Thoracic aorta (tissue), 2 donors: ENCODE measurements around the gene PNPLA1. TPM values are rescaled to one million over a fixed set of nuclear protein-coding genes. Genes with fewer than 3 reads are reported as not detected.
"Not testable (repeated sequence)": the region's sequence is repeated elsewhere in the genome, so short reads cannot be mapped to it uniquely, and the experiment has no call there.

Source experiments
- ATAC-seq: fragments of 150-250 bp; one replicate; pipeline ENCODE4 v1.8.0; 2017; ENCODE audit warnings: low read depth; ENCODE audit not compliant: insufficient number of reproducible peaks, low FRiP score
- DNase-seq: peaks from one replicate; pipeline ENCODE4 v3.0.0-alpha.2; 2020; ENCODE audit warnings: low spot score
- H3K27ac ChIP-seq, 2 donors: fragments of 200-600 bp; sonication (generic); 1 replicate in 1 of 2; 2 replicates in 1 of 2; pipeline ENCODE4 v1.5.1; 2016; ENCODE audit warnings: mild to moderate bottlenecking in 2 of 2, moderate library complexity in 2 of 2
- H3K27me3 ChIP-seq: fragments of 200-600 bp; sonication (generic); replicated peaks from 2 replicates; pipeline ENCODE4 v1.6.0; 2016; ENCODE audit warnings: mild to moderate bottlenecking; ENCODE audit not compliant: insufficient read depth
- H3K36me3 ChIP-seq: fragments of 200-600 bp; sonication (generic); one replicate; pipeline ENCODE4 v1.5.1; 2016
- H3K4me1 ChIP-seq, 2 donors: fragments of 200-600 bp; sonication (generic); 1 replicate in 1 of 2; 2 replicates in 1 of 2; pipeline versions ENCODE4 v1.5.1 to v1.6.0; 2016; ENCODE audit warnings: low read depth in 2 of 2, mild to moderate bottlenecking in 1 of 2; ENCODE audit not compliant: control insufficient read depth in 1 of 2
- H3K4me3 ChIP-seq: fragments of 200-600 bp; sonication (generic); 2 replicates; pipeline ENCODE4 v1.5.1; 2016; ENCODE audit warnings: mild to moderate bottlenecking
- H3K9me3 ChIP-seq: fragments of 200-600 bp; sonication (generic); 2 replicates; pipeline ENCODE4 v1.5.1; 2016
- total RNA-seq, 2 donors: library from RNA; depleted of rRNA; stranded (reverse); fragments of >200 nt; gene quantifications; one replicate each; pipeline versions ENCODE4 v1.1.0 to v1.2.3, GENCODE V29; 2016
- TF ChIP-seq, protein P1 (sequence below): fragments of 200-600 bp; sonication (generic); IDR thresholded peaks from one replicate; pipeline ENCODE4 v1.5.1; 2019; ENCODE audit warnings: antibody characterized with exemption

PNPLA1 gene
- total RNA-seq, 2 donors from 2014 or later = not detected

DNA sequence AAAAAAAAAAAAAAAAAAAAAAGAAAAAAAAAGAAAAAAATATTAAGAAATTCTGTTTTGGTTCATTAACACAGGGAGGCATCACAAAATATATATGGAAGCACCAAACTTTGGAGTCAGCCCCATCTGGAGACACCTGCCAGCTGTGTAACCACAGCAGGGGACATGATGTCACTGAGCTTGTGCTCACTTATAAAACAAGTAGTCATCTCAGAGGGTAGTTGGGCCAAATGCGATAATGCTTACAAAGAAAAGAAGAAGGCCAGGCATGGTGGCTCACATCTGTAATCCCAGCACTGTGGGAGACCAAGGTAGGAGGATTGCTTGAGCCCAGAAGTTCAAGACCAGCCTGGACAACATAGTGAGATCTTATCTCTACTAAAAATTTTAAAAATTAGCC lies 68.0 kb downstream of the PNPLA1 start:
- Histone ChIP-seq H3K4me3 (no peak overlapping the region), H3K27ac (no peak overlapping the region), H3K9me3 (no peaks in the 10 kb centered on the region), H3K27me3 (no peaks in the 10 kb centered on the region), H3K4me1 (peaks cover 0 to 25% of the 10 kb centered on the region in 2 donors), H3K36me3 (no peaks in the 10 kb centered on the region)
- DNase-seq (no peak), ATAC-seq (no peak)
- TF ChIP-seq, protein P1, sequence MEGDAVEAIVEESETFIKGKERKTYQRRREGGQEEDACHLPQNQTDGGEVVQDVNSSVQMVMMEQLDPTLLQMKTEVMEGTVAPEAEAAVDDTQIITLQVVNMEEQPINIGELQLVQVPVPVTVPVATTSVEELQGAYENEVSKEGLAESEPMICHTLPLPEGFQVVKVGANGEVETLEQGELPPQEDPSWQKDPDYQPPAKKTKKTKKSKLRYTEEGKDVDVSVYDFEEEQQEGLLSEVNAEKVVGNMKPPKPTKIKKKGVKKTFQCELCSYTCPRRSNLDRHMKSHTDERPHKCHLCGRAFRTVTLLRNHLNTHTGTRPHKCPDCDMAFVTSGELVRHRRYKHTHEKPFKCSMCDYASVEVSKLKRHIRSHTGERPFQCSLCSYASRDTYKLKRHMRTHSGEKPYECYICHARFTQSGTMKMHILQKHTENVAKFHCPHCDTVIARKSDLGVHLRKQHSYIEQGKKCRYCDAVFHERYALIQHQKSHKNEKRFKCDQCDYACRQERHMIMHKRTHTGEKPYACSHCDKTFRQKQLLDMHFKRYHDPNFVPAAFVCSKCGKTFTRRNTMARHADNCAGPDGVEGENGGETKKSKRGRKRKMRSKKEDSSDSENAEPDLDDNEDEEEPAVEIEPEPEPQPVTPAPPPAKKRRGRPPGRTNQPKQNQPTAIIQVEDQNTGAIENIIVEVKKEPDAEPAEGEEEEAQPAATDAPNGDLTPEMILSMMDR = no peak

DNA sequence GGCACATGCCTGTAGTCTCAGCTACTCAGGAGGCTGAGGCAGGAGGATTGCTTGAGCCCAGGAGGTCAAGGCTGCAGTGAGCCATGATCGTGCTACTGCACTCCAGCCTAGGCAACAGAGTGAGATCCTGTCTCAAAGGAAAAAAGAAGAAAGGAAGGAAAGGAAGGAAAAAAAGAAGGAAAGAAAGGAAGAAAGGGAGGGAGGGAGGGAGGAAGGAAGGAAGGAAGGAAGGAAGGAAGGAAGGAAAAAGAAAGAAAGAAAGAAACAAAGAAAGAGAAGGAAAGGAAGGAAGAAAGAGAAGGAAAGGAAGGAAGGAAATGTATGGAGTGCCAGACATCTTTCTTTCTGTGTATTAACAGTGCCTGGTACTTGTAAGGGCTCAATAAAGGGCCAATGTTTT lies 68.4 kb downstream of the PNPLA1 start:
- H3K36me3 ChIP-seq, H3K27ac ChIP-seq, H3K4me3 ChIP-seq: not testable (repeated sequence)

DNA sequence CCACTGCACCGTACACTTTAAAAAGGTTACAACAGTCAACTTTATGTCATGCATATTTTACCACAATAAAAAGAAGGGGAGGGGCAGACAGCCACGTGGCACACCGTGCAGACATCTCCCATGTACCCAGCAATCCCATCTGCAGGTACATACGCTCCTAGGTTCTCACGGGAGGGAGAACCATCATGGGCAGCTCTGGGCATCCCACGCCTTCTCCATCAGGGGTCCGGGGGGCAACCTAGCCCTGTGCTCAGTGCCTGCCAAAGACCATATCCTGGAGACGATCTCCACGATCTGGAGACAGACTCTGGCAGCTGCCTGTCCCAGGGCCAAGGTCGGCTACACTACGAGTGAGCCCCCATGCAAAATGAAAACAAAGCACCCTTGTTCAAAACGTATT lies 69.3 kb downstream of the PNPLA1 start:
- DNase-seq = no peak
- Histone ChIP-seq H3K27me3 (no peaks in the 10 kb centered on the region), H3K36me3 (no peaks in the 10 kb centered on the region), H3K4me3 (no peak overlapping the region), H3K4me1 (peaks cover 0 to 34% of the 10 kb centered on the region in 2 donors), H3K9me3 (no peaks in the 10 kb centered on the region), H3K27ac (no peak overlapping the region)
- TF ChIP-seq, protein P1 = no peak
- no peak for ATAC-seq

More for the DNA sequence above, 68.4 kb downstream of the PNPLA1 start:
- not testable (repeated sequence) for ATAC-seq, H3K9me3 ChIP-seq, DNase-seq, H3K27me3 ChIP-seq
- peaks cover 0 to 30% of the 10 kb centered on the region in 2 donors for H3K4me1 ChIP-seq

DNA sequence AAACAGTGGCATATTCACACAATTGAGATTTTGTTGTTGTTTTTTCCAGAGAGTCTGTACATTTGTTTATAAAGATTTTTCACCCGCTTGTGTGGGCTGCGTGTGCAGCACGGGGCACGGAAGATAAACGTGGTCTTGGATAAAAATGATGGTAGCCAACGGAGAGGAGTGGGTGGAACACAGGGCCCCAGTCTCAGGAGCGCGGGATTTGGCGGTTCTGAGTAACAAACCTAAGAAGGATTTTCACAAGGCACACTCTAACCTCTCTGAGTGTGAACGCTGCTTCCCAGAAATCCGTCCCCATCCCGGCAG lies 70.4 kb downstream of the PNPLA1 start:
- Histone ChIP-seq H3K4me3 (no peak overlapping the region), H3K27ac (no peak overlapping the region), H3K36me3 (no peaks in the 10 kb centered on the region), H3K27me3 (no peaks in the 10 kb centered on the region), H3K4me1 (peaks cover 0 to 37% of the 10 kb centered on the region in 2 donors), H3K9me3 (no peaks in the 10 kb centered on the region)
- DNase-seq (no peak), ATAC-seq (no peak)
- TF ChIP-seq, protein P1 = no peak

DNA sequence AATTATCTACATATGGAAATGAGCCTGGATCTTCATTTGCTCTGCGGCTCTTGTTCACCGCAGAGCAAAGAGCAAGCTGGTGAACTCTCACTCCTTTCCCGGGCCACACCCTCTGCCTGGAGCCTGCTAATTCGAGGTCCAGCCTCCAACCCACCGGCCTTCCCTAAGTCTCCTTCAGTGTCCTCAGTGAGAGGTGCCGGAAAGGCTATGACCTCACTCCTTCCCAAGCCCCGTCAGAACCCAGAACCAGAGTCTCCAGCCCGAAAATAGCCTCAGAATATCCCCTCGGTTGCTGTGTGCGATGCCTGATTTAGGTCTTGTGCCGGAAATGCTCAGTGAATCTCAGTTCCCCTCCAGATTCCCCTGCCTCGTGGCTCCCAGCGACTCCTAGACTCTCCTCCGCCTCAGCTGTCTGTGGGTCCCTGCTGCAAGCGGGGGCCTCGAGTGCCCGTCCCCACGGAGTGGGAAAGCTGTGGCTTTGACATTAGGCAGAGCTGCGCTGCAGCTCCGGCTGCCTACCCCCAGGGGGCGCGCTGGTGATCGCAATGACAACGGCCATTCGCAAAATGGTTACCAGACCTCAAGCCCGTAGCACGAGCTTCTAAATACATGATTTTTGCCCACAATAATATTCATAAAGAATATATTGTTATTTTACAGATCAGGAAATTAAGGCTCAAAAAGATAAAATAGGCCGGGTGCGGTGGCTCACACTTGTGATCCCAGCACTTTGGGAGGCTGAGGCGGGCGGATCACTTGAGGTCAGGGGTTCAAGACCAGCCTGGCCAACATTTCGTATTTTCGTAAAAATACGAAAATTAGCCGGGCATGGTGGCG lies 71.0 kb downstream of the PNPLA1 start:
- Histone ChIP-seq H3K27ac (peak overlapping the region in 1 of 2 donors; percentile 25), H3K4me1 (peaks cover 0 to 37% of the 10 kb centered on the region in 2 donors), H3K4me3 (peak overlapping the region; percentile 58), H3K27me3 (no peaks in the 10 kb centered on the region), H3K9me3 (no peaks in the 10 kb centered on the region), H3K36me3 (no peaks in the 10 kb centered on the region)
- DNase-seq (peak; percentile 47), ATAC-seq (peak; percentile 21)
- TF ChIP-seq, protein P1 = peak; percentile 96
